ENCODE data around the gene TP53BP2.
"Not testable (repeated sequence)": the region's sequence is repeated elsewhere in the genome, so short reads cannot be mapped to it uniquely, and the experiment has no call there.

Gene TP53BP2

GRCh38 chr1:223845810-223846682 lies at the start of gene TP53BP2:
TSS of gene TP53BP2 (minus strand) at chr1:223845947. CDS start at chr1:223845680, 267 bp downstream.
- DNase-seq = peak; percentile 92

- not testable (repeated sequence) for DNase-seq
Observed at GRCh38 chr1:223890494-223890893, 44.7 kb upstream of the TP53BP2 start.

- DNase-seq = not testable (repeated sequence)
Observed at GRCh38 chr1:223889319-223889718, 43.6 kb upstream of the TP53BP2 start.

GRCh38 chr1:223887747-223888418 lies 42.1 kb upstream of the TP53BP2 start:
- no peak for DNase-seq

- no peak for DNase-seq
Observed at GRCh38 chr1:223886516-223886921, 40.8 kb upstream of the TP53BP2 start.

- DNase-seq = no peak
Observed at GRCh38 chr1:223885614-223886013, 39.9 kb upstream of the TP53BP2 start.

GRCh38 chr1:223878598-223879325 lies 33.0 kb upstream of the TP53BP2 start:
- no peak for DNase-seq

GRCh38 chr1:223877804-223878203 lies 32.1 kb upstream of the TP53BP2 start:
- no peak for DNase-seq

GRCh38 chr1:223876590-223876989 lies 30.8 kb upstream of the TP53BP2 start:
- DNase-seq = no peak

- DNase-seq = no peak
Observed at GRCh38 chr1:223873044-223873443, 27.3 kb upstream of the TP53BP2 start.

GRCh38 chr1:223872308-223872901 lies 26.7 kb upstream of the TP53BP2 start:
- DNase-seq = no peak

- DNase-seq = no peak
Observed at GRCh38 chr1:223870617-223871574, 25.1 kb upstream of the TP53BP2 start.

GRCh38 chr1:223864599-223865368 lies 19.0 kb upstream of the TP53BP2 start:
- not testable (repeated sequence) for DNase-seq

GRCh38 chr1:223864084-223864483 lies 18.3 kb upstream of the TP53BP2 start:
- no peak for DNase-seq

GRCh38 chr1:223861904-223862303 lies 16.2 kb upstream of the TP53BP2 start:
- DNase-seq = no peak

- no peak for DNase-seq
Observed at GRCh38 chr1:223860051-223860622, 14.4 kb upstream of the TP53BP2 start.

GRCh38 chr1:223859058-223859457 lies 13.3 kb upstream of the TP53BP2 start:
- no peak for DNase-seq

GRCh38 chr1:223856386-223856785 lies 10.6 kb upstream of the TP53BP2 start:
- no peak for DNase-seq

- DNase-seq = no peak
Observed at GRCh38 chr1:223853748-223854147, 8.0 kb upstream of the TP53BP2 start.

GRCh38 chr1:223853275-223853674 lies 7.5 kb upstream of the TP53BP2 start:
- DNase-seq = no peak

GRCh38 chr1:223852337-223852736 lies 6.6 kb upstream of the TP53BP2 start:
- DNase-seq = no peak

All from NCI-H1092 treated with DMSO at 0.1 percent for 48 hours (cell line).